Spleen (tissue), 11 donors: Measurements from ENCODE around the gene S100A7. TPM values are rescaled to one million over a fixed set of nuclear protein-coding genes. Genes with fewer than 3 reads are reported as not detected.
"Not testable (repeated sequence)": the region's sequence is repeated elsewhere in the genome, so short reads cannot be mapped to it uniquely, and the experiment has no call there.

Experiments used
- DNase-seq: peaks from one replicate; pipeline ENCODE4 v3.0.0-alpha.2; 2020
- H3K27ac ChIP-seq, 8 donors: fragments of 200-600 bp; sonication (generic) in 7 of 8; 1 replicate in 4 of 8; 2 replicates in 4 of 8; pipeline versions ENCODE4 v1.5.0 to v1.8.0; 2016 to 2021; ENCODE audit warnings: inconsistent platforms in 4 of 8, mild to moderate bottlenecking in 4 of 8, moderate library complexity in 1 of 8
- H3K27me3 ChIP-seq, 7 donors: fragments of 200-600 bp; sonication (generic) in 6 of 7; replicated peaks in 1 of 7; 1 replicate in 4 of 7; 2 replicates in 3 of 7; pipeline versions ENCODE4 v1.5.0 to v1.8.0; 2016 to 2021; ENCODE audit warnings: inconsistent platforms in 3 of 7, mild to moderate bottlenecking in 1 of 7
- H3K36me3 ChIP-seq, 6 donors: fragments of 200-600 bp; sonication (generic) in 5 of 6; 1 replicate in 4 of 6; 2 replicates in 2 of 6; pipeline versions ENCODE4 v1.5.0 to v1.8.0; 2016 to 2021; ENCODE audit warnings: inconsistent platforms in 2 of 6
- H3K4me1 ChIP-seq, 6 donors: fragments of 200-600 bp; sonication (generic) in 5 of 6; 1 replicate in 3 of 6; 2 replicates in 3 of 6; pipeline versions ENCODE4 v1.5.0 to v1.8.0; 2016 to 2021; ENCODE audit warnings: inconsistent platforms in 3 of 6
- H3K4me3 ChIP-seq, 8 donors: fragments of 200-600 bp; sonication (generic) in 7 of 8; 1 replicate in 4 of 8; 2 replicates in 4 of 8; pipeline versions ENCODE4 v1.5.0 to v1.8.0; 2016 to 2021; ENCODE audit warnings: inconsistent platforms in 4 of 8, mild to moderate bottlenecking in 4 of 8, moderate library complexity in 2 of 8
- H3K9me3 ChIP-seq, 8 donors: fragments of 200-600 bp; sonication (generic) in 7 of 8; 1 replicate in 4 of 8; 2 replicates in 4 of 8; pipeline versions ENCODE4 v1.5.0 to v1.8.0; 2016 to 2021; ENCODE audit warnings: inconsistent platforms in 4 of 8
- POLR2A ChIP-seq, 3 donors: fragments of 450-650 bp; IDR thresholded peaks; one replicate each; pipeline ENCODE4 v1.5.1; 2017; ENCODE audit warnings: antibody characterized with exemption in 3 of 3, mild to moderate bottlenecking in 1 of 3
- POLR2AphosphoS5 ChIP-seq, 3 donors: sonication (generic); formaldehyde crosslinking; IDR thresholded peaks; one replicate each; pipeline ENCODE4 v1.5.1; 2017; ENCODE audit warnings: antibody characterized with exemption in 3 of 3
- WGBS, 5 donors: extraction: QIAGEN DNeasy Blood & Tissue Kit in 3 of 5; methylation state at CpG; one replicate each; pipeline versions ENCODE4 v1.1.5 to v1.1.7; 2013 to 2018; 5-methylcytosine and 5-hydroxymethylcytosine counted together
- intact Hi-C: fragments of 100-400 bp; cut with DNase I; formaldehyde crosslinking; loops from one replicate; pipeline ENCODE4 v1.15.0; 2023; ENCODE audit warnings: low total_unique reads
- polyA plus RNA-seq, 3 donors: library from polyadenylated mRNA; stranded (reverse); fragments of 200-250 nt; gene quantifications; one replicate each; pipeline ENCODE4 v1.2.1, GENCODE V29; 2013
- total RNA-seq, 7 donors: library from RNA; depleted of rRNA in 3 of 7; stranded (reverse); fragments of >200 nt in 3 of 7; fragmentation: NEBNext Ultra II Directional in 4 of 7; extraction: Animal tissue kit (Norgen Biotek cat#: 25700) in 4 of 7; gene quantifications; one replicate each; pipeline versions ENCODE4 v1.1.0 to v1.2.1, GENCODE V29; 2016 to 2021
- TF ChIP-seq, protein P1 (sequence below), 11 experiments: fragments of 200-600 bp in 7 of 11; fragments of 450-650 bp in 4 of 11; sonication (generic) in 4 of 11; IDR thresholded peaks in 8 of 11; conservative IDR thresholded peaks in 3 of 11; 1 replicate in 7 of 11; 2 replicates in 4 of 11; pipeline versions ENCODE4 v1.4.0 to v1.8.0; 2016 to 2021; ENCODE audit warnings: antibody characterized with exemption in 11 of 11, inconsistent platforms in 4 of 11, mild to moderate bottlenecking in 1 of 11
- donor health status: healthy with polysubstance abuse.
- donor health status: DM: no; HTN: no; CAD: no; lungs with moderate emphysema.
- donor health status: DM: no; HTN: no; CAD: no.
- donor health status: Bipolar disorder and iron deficiency.
- donor health status: healthy.
- donor health status: DM: no; HTN: no; CAD: no.
- donor health status: DM: yes; HTN: yes; CAD: no.

The S100A7 gene
- total and polyA plus RNA-seq, 10 donors, result not detected

DNA sequence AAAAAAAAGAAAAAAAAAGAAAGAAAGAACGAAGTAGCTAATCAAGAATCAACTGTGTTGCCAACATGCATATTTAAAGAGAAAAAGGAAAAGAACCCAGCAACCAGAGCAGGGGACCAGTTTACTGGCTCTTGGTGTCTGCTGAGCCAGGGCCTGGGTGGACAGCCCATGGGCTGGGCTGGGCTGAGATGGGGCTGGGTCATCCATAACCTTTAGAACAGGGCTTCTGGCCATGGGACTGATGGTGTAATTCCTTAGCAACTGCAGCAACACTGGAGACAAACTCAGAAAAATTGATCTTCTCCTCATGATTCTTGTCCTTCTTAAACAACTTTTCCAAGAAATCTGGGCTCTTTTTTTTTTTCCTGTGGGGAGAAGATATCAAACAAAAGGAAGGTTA, 33.6 kb downstream of the S100A7 start:
- no peak for DNase-seq
- H3K27ac ChIP-seq, result no peak overlapping the region
- intact Hi-C loops, result no loop called here
- H3K27me3 ChIP-seq, result peaks cover 0 to 70% (median 4%) of the 10 kb centered on the region in 7 donors
- WGBS, 5 donors, result 26 to 55% (median 43%) methylated on average over 1 of the region's 1 CpG
- TF ChIP-seq, protein P1, sequence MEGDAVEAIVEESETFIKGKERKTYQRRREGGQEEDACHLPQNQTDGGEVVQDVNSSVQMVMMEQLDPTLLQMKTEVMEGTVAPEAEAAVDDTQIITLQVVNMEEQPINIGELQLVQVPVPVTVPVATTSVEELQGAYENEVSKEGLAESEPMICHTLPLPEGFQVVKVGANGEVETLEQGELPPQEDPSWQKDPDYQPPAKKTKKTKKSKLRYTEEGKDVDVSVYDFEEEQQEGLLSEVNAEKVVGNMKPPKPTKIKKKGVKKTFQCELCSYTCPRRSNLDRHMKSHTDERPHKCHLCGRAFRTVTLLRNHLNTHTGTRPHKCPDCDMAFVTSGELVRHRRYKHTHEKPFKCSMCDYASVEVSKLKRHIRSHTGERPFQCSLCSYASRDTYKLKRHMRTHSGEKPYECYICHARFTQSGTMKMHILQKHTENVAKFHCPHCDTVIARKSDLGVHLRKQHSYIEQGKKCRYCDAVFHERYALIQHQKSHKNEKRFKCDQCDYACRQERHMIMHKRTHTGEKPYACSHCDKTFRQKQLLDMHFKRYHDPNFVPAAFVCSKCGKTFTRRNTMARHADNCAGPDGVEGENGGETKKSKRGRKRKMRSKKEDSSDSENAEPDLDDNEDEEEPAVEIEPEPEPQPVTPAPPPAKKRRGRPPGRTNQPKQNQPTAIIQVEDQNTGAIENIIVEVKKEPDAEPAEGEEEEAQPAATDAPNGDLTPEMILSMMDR (IDR thresholded peaks at IDR 0.05 in 8 of 11, conservative IDR thresholded peaks at IDR 0.05 in 3 of 11), result no peak
- TF ChIP-seq POLR2AphosphoS5 (IDR thresholded peaks at IDR 0.05) (no peak), POLR2A (IDR thresholded peaks at IDR 0.05) (no peak)
- H3K9me3 ChIP-seq, result no peaks in the 10 kb centered on the region
- no peaks in the 10 kb centered on the region for H3K36me3 ChIP-seq
- H3K4me1 ChIP-seq, result no peaks in the 10 kb centered on the region
- H3K4me3 ChIP-seq, result no peak overlapping the region

DNA sequence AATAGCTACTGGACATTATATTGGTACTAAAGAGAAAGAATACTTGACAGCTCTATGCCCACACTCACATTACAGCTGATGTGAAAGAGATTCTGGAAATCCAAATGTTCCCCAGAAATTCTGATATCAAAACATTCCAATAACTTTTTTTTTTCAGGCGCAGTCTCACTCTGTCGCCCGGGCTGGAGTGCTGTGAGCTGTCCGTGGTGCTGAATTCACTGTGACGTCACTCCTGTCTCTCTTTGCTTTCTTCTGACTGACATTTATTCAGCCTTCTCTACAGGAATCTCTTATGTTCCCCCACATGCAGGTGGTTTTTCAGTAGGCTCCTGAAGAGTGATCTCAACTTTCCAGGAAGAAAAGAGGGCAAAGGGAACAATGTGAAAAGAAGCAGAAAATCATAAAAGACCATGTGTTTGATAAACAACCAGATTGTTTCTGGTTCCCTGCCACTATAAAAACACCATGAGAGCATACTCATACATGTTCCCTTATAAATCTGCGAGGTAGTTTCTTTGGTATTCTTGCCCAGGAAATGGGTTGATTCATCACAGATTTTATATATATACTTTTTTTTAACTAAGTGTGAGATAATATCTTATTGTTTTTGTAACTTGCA, 37.9 kb downstream of the S100A7 start:
- peaks cover 0 to 79% (median 4%) of the 10 kb centered on the region in 7 donors for H3K27me3 ChIP-seq
- H3K4me1 ChIP-seq, result no peaks in the 10 kb centered on the region
- H3K4me3 ChIP-seq, result no peak overlapping the region
- DNase-seq, result peak; percentile 83
- 8 to 11% (median 9%) methylated on average over 6 of the region's 6 CpGs for WGBS, 5 donors
- TF ChIP-seq POLR2AphosphoS5 (IDR thresholded peaks at IDR 0.05) (no peak), POLR2A (IDR thresholded peaks at IDR 0.05) (no peak)
- TF ChIP-seq, protein P1 (IDR thresholded peaks at IDR 0.05 in 8 of 11, conservative IDR thresholded peaks at IDR 0.05 in 3 of 11), result no peak
- H3K9me3 ChIP-seq, result no peaks in the 10 kb centered on the region
- H3K27ac ChIP-seq, result no peak overlapping the region
- intact Hi-C loops, result no loop called here
- H3K36me3 ChIP-seq, result no peaks in the 10 kb centered on the region

DNA sequence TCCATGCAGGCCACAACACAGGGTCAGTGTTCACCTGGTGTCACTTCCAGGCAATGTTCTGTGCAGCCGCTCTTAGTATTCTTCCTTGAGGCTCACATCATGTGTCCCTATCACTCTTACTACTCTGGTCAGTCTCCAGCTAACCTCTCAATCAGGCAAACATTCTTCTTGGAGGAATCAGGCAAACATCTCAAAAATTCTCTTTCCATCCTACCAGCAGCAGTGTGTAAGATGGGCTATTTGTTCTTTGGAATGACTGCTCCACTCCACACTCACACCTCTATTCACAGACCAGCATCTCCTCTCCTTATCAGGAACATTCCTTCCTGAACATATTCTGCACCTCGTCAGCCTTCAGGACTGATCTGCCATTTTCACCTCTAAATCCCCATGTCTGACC, 40.1 kb downstream of the S100A7 start:
- TF ChIP-seq POLR2AphosphoS5 (IDR thresholded peaks at IDR 0.05) (no peak), POLR2A (IDR thresholded peaks at IDR 0.05) (no peak)
- TF ChIP-seq, protein P1 (IDR thresholded peaks at IDR 0.05 in 8 of 11, conservative IDR thresholded peaks at IDR 0.05 in 3 of 11), result no peak
- intact Hi-C loops, result no loop called here
- Histone ChIP-seq H3K27me3 (peaks cover 0 to 61% (median 4%) of the 10 kb centered on the region in 7 donors), H3K9me3 (no peaks in the 10 kb centered on the region), H3K4me3 (no peak overlapping the region), H3K4me1 (no peaks in the 10 kb centered on the region), H3K27ac (no peak overlapping the region), H3K36me3 (no peaks in the 10 kb centered on the region)
- no peak for DNase-seq
- WGBS, 5 donors, result 71 to 83% (median 79%) methylated on average over 2 of the region's 2 CpGs

DNA sequence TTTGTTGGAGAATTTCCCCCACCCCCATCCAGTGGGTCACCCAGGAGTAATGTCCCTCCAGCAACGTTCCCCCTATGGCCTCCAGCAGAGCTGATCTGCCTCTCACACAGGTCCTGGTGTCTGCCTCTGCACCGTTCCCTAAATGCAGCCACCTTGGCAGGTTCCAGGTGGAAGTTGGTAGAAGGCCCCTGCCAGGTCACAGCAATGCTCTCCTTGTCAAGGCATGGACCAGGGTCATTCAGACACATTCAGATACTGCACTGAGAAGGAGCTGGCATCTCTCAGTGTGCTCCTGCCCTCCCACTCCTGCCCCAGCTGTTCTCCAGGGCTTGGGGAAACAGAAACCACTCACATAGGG, 41.0 kb downstream of the S100A7 start:
- DNase-seq, intact Hi-C loops, H3K36me3 ChIP-seq, H3K27ac ChIP-seq, H3K4me1 ChIP-seq, H3K9me3 ChIP-seq, H3K4me3 ChIP-seq: not testable (repeated sequence)
- H3K27me3 ChIP-seq, result peaks cover 0 to 58% (median 4%) of the 10 kb centered on the region in 7 donors
- 40 to 64% (median 55%) methylated on average over 2 of the region's 2 CpGs for WGBS, 5 donors

DNA sequence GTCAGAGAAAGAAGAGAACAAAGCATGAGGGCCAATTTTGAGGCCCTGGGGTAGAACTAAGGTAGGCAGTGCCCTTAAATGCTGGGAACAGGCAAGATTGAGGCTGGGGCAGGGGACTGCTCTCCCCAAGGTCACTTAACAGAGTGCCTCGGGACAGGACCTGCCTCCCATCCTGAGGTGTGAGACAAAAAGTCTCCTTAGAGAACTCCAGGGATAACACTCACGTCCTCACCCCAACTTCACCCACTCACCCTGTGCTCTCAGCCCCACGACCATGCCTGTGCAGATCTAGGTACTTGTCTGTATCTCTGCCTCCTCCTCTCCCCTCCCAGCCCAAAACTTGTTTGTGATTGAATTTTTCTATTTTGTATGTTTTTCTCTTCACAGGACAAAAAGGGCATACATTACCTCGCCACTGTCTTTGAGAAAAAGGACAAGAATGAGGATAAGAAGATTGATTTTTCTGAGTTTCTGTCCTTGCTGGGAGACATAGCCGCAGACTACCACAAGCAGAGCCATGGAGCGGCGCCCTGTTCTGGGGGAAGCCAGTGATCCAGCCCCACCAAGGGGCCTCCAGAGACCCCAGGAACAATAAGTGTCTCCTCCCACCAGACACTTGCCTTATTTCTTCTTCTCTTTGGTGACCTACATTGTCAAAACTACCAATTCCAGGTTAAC, 41.6 kb downstream of the S100A7 start:
- H3K4me1 ChIP-seq, H3K4me3 ChIP-seq, H3K27ac ChIP-seq, H3K9me3 ChIP-seq, DNase-seq, intact Hi-C loops, H3K36me3 ChIP-seq: not testable (repeated sequence)
- H3K27me3 ChIP-seq, result peaks cover 0 to 52% (median 0%) of the 10 kb centered on the region in 7 donors
- WGBS, 5 donors, result 63 to 72% (median 68%) methylated on average over 7 of the region's 7 CpGs
